HEK293T (cell line): Measurements from ENCODE around the gene PPOX.
A peak's percentile ranks its signal among the peaks of the same experiment; 100 is the strongest.

Experiments
- CTCF ChIA-PET: fragments of 350-600 bp; formaldehyde crosslinking; extraction: SDS; loops from one replicate; lab custom pipeline; 2021; ENCODE audit warnings: antibody characterized with exemption, inconsistent platforms; lab: Yijun Ruan, JAX
- POLR2A ChIA-PET: fragments of 350-600 bp; formaldehyde crosslinking; extraction: SDS; loops from one replicate; lab custom pipeline; 2020; ENCODE audit warnings: antibody characterized with exemption, inconsistent platforms; lab: Yijun Ruan, JAX
- DNase-seq: peaks from one replicate; pipeline ENCODE4 v3.0.0; 2012; ENCODE audit warnings: mixed read lengths; ENCODE audit errors: extremely low spot score
- ARNT ChIP-seq: fragments of 450-650 bp; IDR thresholded peaks from 2 replicates; pipeline ENCODE4 v1.6.1; 2017; ENCODE audit warnings: mild to moderate bottlenecking
- BHLHE40 ChIP-seq: fragments of 450-650 bp; IDR thresholded peaks from 2 replicates; pipeline ENCODE4 v1.6.1; 2016; ENCODE audit warnings: mild to moderate bottlenecking, moderate library complexity, borderline replicate concordance
- CTBP1 ChIP-seq: fragments of 450-650 bp; IDR thresholded peaks from 2 replicates; pipeline ENCODE4 v1.6.1; 2016; ENCODE audit warnings: borderline replicate concordance
- ELF4 ChIP-seq: fragments of 450-650 bp; IDR thresholded peaks from 2 replicates; pipeline ENCODE4 v1.6.1; 2017; ENCODE audit warnings: antibody characterized with exemption
- FOXA1 ChIP-seq: fragments of 450-650 bp; IDR thresholded peaks from 2 replicates; pipeline ENCODE4 v1.6.1; 2016; ENCODE audit warnings: mild to moderate bottlenecking
- FOXK2 ChIP-seq: fragments of 450-650 bp; IDR thresholded peaks from 2 replicates; pipeline ENCODE4 v1.6.1; 2016; ENCODE audit warnings: mild to moderate bottlenecking
- FOXM1 ChIP-seq: fragments of 450-650 bp; IDR thresholded peaks from 2 replicates; pipeline ENCODE4 v1.6.1; 2017; ENCODE audit warnings: mild to moderate bottlenecking, borderline replicate concordance
- HDGF ChIP-seq: fragments of 450-650 bp; IDR thresholded peaks from 2 replicates; pipeline ENCODE4 v1.6.1; 2017; ENCODE audit warnings: antibody characterized with exemption, borderline replicate concordance
- L3MBTL2 ChIP-seq: fragments of 450-650 bp; conservative IDR thresholded peaks from 2 replicates; pipeline ENCODE4 v1.6.1; 2016; ENCODE audit warnings: mild to moderate bottlenecking
- LEF1 ChIP-seq: fragments of 450-650 bp; IDR thresholded peaks from 2 replicates; pipeline ENCODE4 v1.6.1; 2017; ENCODE audit warnings: mild to moderate bottlenecking, borderline replicate concordance
- NFRKB ChIP-seq: fragments of 450-650 bp; IDR thresholded peaks from 2 replicates; pipeline ENCODE4 v1.6.1; 2016; ENCODE audit warnings: mild to moderate bottlenecking, moderate library complexity
- PKNOX1 ChIP-seq: fragments of 450-650 bp; IDR thresholded peaks from 2 replicates; pipeline ENCODE4 v1.6.1; 2016
- SP1 ChIP-seq: fragments of 450-650 bp; IDR thresholded peaks from 2 replicates; pipeline ENCODE4 v1.6.1; 2017
- SUZ12 ChIP-seq: fragments of 450-650 bp; IDR thresholded peaks from 2 replicates; pipeline ENCODE4 v1.6.1; 2016; ENCODE audit warnings: mild to moderate bottlenecking
- TARDBP ChIP-seq: fragments of 450-650 bp; IDR thresholded peaks from 2 replicates; pipeline ENCODE4 v1.6.1; 2016
- ZNF384 ChIP-seq: fragments of 450-650 bp; IDR thresholded peaks from 2 replicates; pipeline ENCODE4 v1.6.1; 2016

Gene PPOX

GRCh38 chr1:161191971-161192370 is 25.7 kb downstream of the PPOX start:
- ChIA-PET CTCF (interaction anchor here (1.0 to 2.2 kb wide), 6 partner anchors 9 to 190 kb away, joined by 3 to 9 read pairs (median 4); partner anchors contain the start of genes NDUFS2, PPOX and TOMM40L), POLR2A (interaction anchor here (1.1 to 2.4 kb wide), 2 partner anchors 10 kb away, joined by 4 to 13 read pairs; partner anchors contain the start of gene NDUFS2)
- TF ChIP-seq FOXA1 (no peak), CTBP1 (no peak), L3MBTL2 (no peak), BHLHE40 (no peak), SUZ12 (no peak), FOXM1 (no peak), SP1 (no peak)
- no peak for DNase-seq

- TF ChIP-seq LEF1 = no peak
- peak; percentile 86 for DNase-seq
- ChIA-PET POLR2A (interaction anchor here (2.4 kb wide), 1 partner anchor 10 kb away, joined by 13 read pairs; the partner anchor contains the start of gene NDUFS2), CTCF (interaction anchor here (0.5 to 2.2 kb wide), 6 partner anchors 9 to 181 kb away, joined by 3 to 9 read pairs (median 4); partner anchors contain the start of genes NDUFS2, PPOX and TOMM40L)
Measured at GRCh38 chr1:161192476-161193465, 26.5 kb downstream of the PPOX start.

GRCh38 chr1:161193561-161194235 is 27.5 kb downstream of the PPOX start:
- TF ChIP-seq ELF4 (no peak), CTBP1 (no peak), ZNF384 (no peak), PKNOX1 (no peak), SUZ12 (no peak), FOXM1 (no peak), NFRKB (no peak), BHLHE40 (no peak), LEF1 (no peak), TARDBP (no peak)
- no peak for DNase-seq
- CTCF ChIA-PET = interaction anchor here (0.5 to 1.8 kb wide), 2 partner anchors 8 to 10 kb away, joined by 3 to 9 read pairs; partner anchors contain the start of gene NDUFS2
- POLR2A ChIA-PET = interaction anchor here (2.4 kb wide), 1 partner anchor 9 kb away, joined by 13 read pairs; the partner anchor contains the start of gene NDUFS2

- ChIA-PET POLR2A (no interaction called here), CTCF (no interaction called here)
- DNase-seq = no peak
- TF ChIP-seq ARNT = no peak
- TF ChIP-seq LEF1 = no peak
- TF ChIP-seq NFRKB = no peak
- TF ChIP-seq L3MBTL2 = no peak
- no peak for TF ChIP-seq BHLHE40
- TF ChIP-seq ELF4 = no peak
- no peak for TF ChIP-seq FOXK2
- no peak for TF ChIP-seq CTBP1
- no peak for TF ChIP-seq FOXA1
- TF ChIP-seq ZNF384 = no peak
- TF ChIP-seq SP1 = no peak
- TF ChIP-seq FOXM1 = no peak
- no peak for TF ChIP-seq SUZ12
- TF ChIP-seq TARDBP = no peak
- TF ChIP-seq PKNOX1 = no peak
- no peak for TF ChIP-seq HDGF
Measured at GRCh38 chr1:161195171-161195570, 28.9 kb downstream of the PPOX start.

- ChIA-PET CTCF (no interaction called here), POLR2A (no interaction called here)
- no peak for DNase-seq
- TF ChIP-seq FOXM1 (no peak), ELF4 (no peak), HDGF (no peak), ZNF384 (no peak), SP1 (no peak), LEF1 (no peak), PKNOX1 (no peak), ARNT (no peak), TARDBP (no peak), FOXK2 (no peak), SUZ12 (no peak), BHLHE40 (no peak), FOXA1 (no peak), CTBP1 (no peak)
Measured at GRCh38 chr1:161196111-161196510, 29.9 kb downstream of the PPOX start.
